ENCODE data around the gene MSI1. TPM values are rescaled to one million over a fixed set of nuclear protein-coding genes. Genes with fewer than 3 reads are reported as not detected.
A peak's percentile ranks its signal among the peaks of the same experiment; 100 is the strongest.

Gene MSI1
- total RNA-seq, 1 donor from 2014 or later: 3.6 TPM

DNA sequence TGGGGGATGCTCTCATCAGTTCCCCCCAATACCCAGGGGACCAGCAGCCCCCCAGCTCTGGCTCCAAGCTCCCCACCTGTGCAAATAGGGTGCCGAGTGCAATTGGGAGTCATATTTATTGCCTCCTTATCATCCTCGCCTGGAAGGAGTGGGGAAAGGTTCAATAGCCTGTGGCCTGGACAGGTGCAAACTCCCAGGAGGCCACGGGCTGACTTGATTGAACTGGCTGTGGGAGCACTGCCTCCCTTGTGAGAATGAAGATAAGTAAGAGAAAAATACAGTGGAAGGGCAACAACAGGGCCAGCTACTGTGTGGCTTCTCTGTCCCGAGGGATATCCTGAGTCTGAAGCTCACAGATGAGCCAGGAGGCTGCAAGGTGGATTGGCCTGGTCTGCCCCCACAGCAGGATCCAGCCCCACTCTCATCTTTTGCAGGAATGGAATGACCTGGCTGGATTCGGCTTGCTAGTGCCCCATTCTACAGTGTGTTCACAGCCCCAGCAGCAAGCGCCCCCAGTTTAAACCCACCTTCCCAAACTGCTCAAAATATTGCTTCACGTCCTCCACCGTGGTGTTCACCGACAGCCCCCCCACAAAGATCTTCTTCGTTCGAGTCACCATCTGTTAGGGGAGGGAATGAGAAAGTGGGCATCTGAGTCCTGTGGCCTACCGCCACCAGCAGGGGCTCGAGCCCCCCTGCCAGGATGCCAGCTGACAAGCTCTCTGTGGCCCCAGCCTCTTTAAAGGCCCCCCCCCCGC is 6.3 kb downstream of the MSI1 start:
- H3K27me3 ChIP-seq (ENCODE audit: control insufficient read depth, insufficient read depth, low read length): peaks cover under 1% of the 10 kb centered on the region
- H3K36me3 ChIP-seq (ENCODE audit: control insufficient read depth, insufficient read depth, low read length): no peaks in the 10 kb centered on the region
- no peak for DNase-seq (ENCODE audit: low read depth)
- H3K4me3 ChIP-seq (ENCODE audit: low read depth, low read length): no peak overlapping the region
- TF ChIP-seq CTCF (IDR thresholded peaks at IDR 0.05; ENCODE audit: insufficient read depth, low read length, poor library complexity, severe bottlenecking): no peak

- TF ChIP-seq CTCF (IDR thresholded peaks at IDR 0.05; ENCODE audit: insufficient read depth, low read length, poor library complexity, severe bottlenecking): no peak
- peak overlapping the region; percentile 16 for H3K4me3 ChIP-seq (ENCODE audit: low read depth, low read length)
- DNase-seq (ENCODE audit: low read depth): peak; percentile 12
- no peaks in the 10 kb centered on the region for H3K36me3 ChIP-seq (ENCODE audit: control insufficient read depth, insufficient read depth, low read length)
- H3K27me3 ChIP-seq (ENCODE audit: control insufficient read depth, insufficient read depth, low read length): no peaks in the 10 kb centered on the region
These were observed 7.3 kb downstream of the MSI1 start for GRCh38 chr12:120361506-120362208.

- Histone ChIP-seq H3K4me3 (ENCODE audit: low read depth, low read length) (no peak overlapping the region), H3K27me3 (ENCODE audit: control insufficient read depth, insufficient read depth, low read length) (no peaks in the 10 kb centered on the region), H3K36me3 (ENCODE audit: control insufficient read depth, insufficient read depth, low read length) (no peaks in the 10 kb centered on the region)
- DNase-seq (ENCODE audit: low read depth): no peak
- TF ChIP-seq CTCF (IDR thresholded peaks at IDR 0.05; ENCODE audit: insufficient read depth, low read length, poor library complexity, severe bottlenecking): no peak
These were observed 9.8 kb downstream of the MSI1 start for GRCh38 chr12:120359128-120359527.

- no peak for DNase-seq (ENCODE audit: low read depth)
- Histone ChIP-seq H3K27me3 (ENCODE audit: control insufficient read depth, insufficient read depth, low read length) (no peaks in the 10 kb centered on the region), H3K4me3 (ENCODE audit: low read depth, low read length) (no peak overlapping the region), H3K36me3 (ENCODE audit: control insufficient read depth, insufficient read depth, low read length) (no peaks in the 10 kb centered on the region)
- TF ChIP-seq CTCF (IDR thresholded peaks at IDR 0.05; ENCODE audit: insufficient read depth, low read length, poor library complexity, severe bottlenecking): peak; percentile 7
These were observed 10.4 kb downstream of the MSI1 start for GRCh38 chr12:120358412-120359100.

GRCh38 chr12:120357104-120357503 is 11.9 kb downstream of the MSI1 start:
- H3K4me3 ChIP-seq (ENCODE audit: low read depth, low read length): no peak overlapping the region
- no peak for TF ChIP-seq CTCF (IDR thresholded peaks at IDR 0.05; ENCODE audit: insufficient read depth, low read length, poor library complexity, severe bottlenecking)

More at GRCh38 chr12:120357104-120357503, 11.9 kb downstream of the MSI1 start:
- DNase-seq (ENCODE audit: low read depth): no peak
- no peaks in the 10 kb centered on the region for H3K36me3 ChIP-seq (ENCODE audit: control insufficient read depth, insufficient read depth, low read length)
- H3K27me3 ChIP-seq (ENCODE audit: control insufficient read depth, insufficient read depth, low read length): no peaks in the 10 kb centered on the region
